GM12892 (cell line): Measurements from ENCODE around the gene SLC7A4.

Experiments
- POLR2A ChIP-seq: IDR thresholded peaks from 2 replicates; pipeline ENCODE4 v1.6.1; 2011; ENCODE audit warnings: low read depth, low read length, control low read depth
- POLR2AphosphoS5 ChIP-seq: IDR thresholded peaks from 2 replicates; pipeline ENCODE4 v1.6.1; 2011; ENCODE audit warnings: low read depth, low read length, control low read depth
- TAF1 ChIP-seq: IDR thresholded peaks from 2 replicates; pipeline ENCODE4 v1.6.1; 2011; ENCODE audit warnings: low read depth, mild to moderate bottlenecking, control low read depth, low read length, borderline replicate concordance

- TF ChIP-seq TAF1 (no peak), POLR2A (no peak), POLR2AphosphoS5 (no peak)
These were observed 53.0 kb downstream of the SLC7A4 start for GRCh38 chr22:20979243-20979809.
